Bronchial epithelial cell (primary cell): ENCODE measurements around the gene ENO3. TPM values are rescaled to one million over a fixed set of nuclear protein-coding genes. Genes with fewer than 3 reads are reported as not detected.
A peak's percentile ranks its signal among the peaks of the same experiment; 100 is the strongest.

Source experiments
- DNase-seq: peaks from one replicate; pipeline ENCODE4 v3.0.0-alpha.2; 2010; ENCODE audit warnings: low read depth
- FAIRE-seq: peaks from 2 replicates; lab custom pipeline; 2011; peaks lifted over from hg19 to GRCh38; lab: Jason Lieb, UNC
- H3K27me3 ChIP-seq: 2 replicates; pipeline ENCODE4 v1.5.1; 2011; ENCODE audit warnings: low read length; ENCODE audit not compliant: control insufficient read depth, insufficient read depth
- H3K36me3 ChIP-seq: 2 replicates; pipeline ENCODE4 v1.5.1; 2011; ENCODE audit warnings: low read length; ENCODE audit not compliant: control insufficient read depth, insufficient read depth
- H3K4me3 ChIP-seq: 2 replicates; pipeline ENCODE4 v1.5.1; 2011; ENCODE audit warnings: mild to moderate bottlenecking, low read depth, low read length, control low read depth
- total RNA-seq: library from RNA; depleted of rRNA; stranded (reverse); fragments of >200 nt; gene quantifications from 2 replicates; pipeline ENCODE4 v1.2.1, GENCODE V29; 2014
- TF ChIP-seq, protein P1 (sequence below): IDR thresholded peaks from 2 replicates; pipeline ENCODE4 v1.5.1; 2011; ENCODE audit warnings: mild to moderate bottlenecking, moderate library complexity, low read length, control low read depth, inconsistent platforms; ENCODE audit not compliant: insufficient read depth, severe bottlenecking

ENO3 gene
- total RNA-seq, 1 donor from 2014 or later, result 1.8 TPM

GRCh38 chr17:4947411-4948165 lies 3.3 kb upstream of the ENO3 start:
- peak overlapping the region; percentile 99 for H3K4me3 ChIP-seq
- TF ChIP-seq, protein P1, sequence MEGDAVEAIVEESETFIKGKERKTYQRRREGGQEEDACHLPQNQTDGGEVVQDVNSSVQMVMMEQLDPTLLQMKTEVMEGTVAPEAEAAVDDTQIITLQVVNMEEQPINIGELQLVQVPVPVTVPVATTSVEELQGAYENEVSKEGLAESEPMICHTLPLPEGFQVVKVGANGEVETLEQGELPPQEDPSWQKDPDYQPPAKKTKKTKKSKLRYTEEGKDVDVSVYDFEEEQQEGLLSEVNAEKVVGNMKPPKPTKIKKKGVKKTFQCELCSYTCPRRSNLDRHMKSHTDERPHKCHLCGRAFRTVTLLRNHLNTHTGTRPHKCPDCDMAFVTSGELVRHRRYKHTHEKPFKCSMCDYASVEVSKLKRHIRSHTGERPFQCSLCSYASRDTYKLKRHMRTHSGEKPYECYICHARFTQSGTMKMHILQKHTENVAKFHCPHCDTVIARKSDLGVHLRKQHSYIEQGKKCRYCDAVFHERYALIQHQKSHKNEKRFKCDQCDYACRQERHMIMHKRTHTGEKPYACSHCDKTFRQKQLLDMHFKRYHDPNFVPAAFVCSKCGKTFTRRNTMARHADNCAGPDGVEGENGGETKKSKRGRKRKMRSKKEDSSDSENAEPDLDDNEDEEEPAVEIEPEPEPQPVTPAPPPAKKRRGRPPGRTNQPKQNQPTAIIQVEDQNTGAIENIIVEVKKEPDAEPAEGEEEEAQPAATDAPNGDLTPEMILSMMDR, result no peak
- H3K27me3 ChIP-seq, result no peaks in the 10 kb centered on the region
- DNase-seq (no peak), FAIRE-seq (no peak)
- H3K36me3 ChIP-seq, result peaks cover 13% of the 10 kb centered on the region

DNA sequence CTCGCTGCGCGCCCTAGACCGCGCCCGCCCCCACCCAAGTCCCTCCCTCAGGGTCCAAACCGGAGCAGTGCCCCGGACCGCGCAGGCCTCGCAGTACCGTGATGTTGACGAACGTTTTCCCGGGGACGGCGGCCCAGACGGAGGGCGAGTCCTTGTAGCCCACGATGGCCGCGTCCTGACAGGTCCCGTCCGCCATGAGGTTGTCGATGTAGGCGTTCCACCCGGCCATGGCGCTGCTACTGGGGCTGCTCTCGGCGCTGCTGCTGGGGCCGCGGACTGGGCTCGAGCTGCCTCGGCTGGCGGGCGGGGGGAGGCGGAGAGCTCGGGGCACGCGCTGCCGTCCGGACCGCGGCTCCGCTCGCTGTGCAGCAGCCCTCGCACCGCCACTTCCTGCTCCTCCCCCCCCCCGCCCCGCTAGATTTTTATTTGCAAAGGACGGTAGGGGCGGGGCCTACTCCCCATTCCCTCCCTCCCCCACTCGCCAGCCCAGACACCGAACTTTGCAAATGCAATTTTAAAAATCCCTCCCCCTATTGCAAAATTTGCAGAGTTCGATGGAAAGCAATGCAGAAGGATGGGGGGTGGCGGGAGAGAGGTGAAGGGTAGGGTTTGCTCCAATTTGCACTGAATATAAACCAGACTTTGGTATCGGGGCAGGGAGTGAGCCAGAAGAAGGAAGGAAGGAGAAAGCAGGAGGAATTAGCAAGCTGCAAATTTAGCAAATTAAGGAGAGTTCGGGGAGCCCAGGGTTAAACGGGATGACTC lies 2.6 kb upstream of the ENO3 start, which contains the start of gene PFN1:
Gene PFN1, minus strand, starts transcription at position 365 of the 765 bp plus-strand sequence. Its CDS starts 136 bp downstream, at position 229.
- TF ChIP-seq, protein P1, result no peak
- FAIRE-seq, result no peak
- peak within 1 kb of the TSS; percentile 99 for H3K4me3 ChIP-seq
- H3K36me3 ChIP-seq, result peaks cover 11% of the 10 kb centered on the region
- no peaks in the 10 kb centered on the region for H3K27me3 ChIP-seq
- peak; percentile 85 for DNase-seq

DNA sequence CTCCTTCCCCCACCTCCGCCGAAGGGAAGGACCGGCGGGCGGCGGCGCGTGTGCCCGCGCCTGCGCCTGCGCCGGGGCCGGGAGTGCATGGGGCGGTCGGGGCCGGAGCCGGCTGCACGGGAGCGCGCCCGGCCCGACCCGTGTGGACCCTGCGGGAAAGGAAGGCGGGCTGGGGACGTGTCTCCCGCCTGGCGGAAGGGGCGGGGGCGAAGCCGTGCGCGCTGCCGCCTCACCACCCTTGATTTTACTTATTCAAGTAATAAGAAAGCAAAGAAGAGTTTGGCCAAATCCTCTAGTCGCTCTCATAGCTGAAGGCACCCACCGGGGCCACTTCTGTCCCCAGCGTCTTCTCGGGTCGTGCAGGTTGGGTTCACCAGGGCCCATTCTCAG lies 2.0 kb upstream of the ENO3 start:
- TF ChIP-seq, protein P1, result no peak
- peaks cover 8% of the 10 kb centered on the region for H3K36me3 ChIP-seq
- DNase-seq (peak; percentile 76), FAIRE-seq (no peak)
- no peaks in the 10 kb centered on the region for H3K27me3 ChIP-seq
- peak overlapping the region; percentile 99 for H3K4me3 ChIP-seq

GRCh38 chr17:4949321-4950074 lies 1.4 kb upstream of the ENO3 start:
- TF ChIP-seq, protein P1, result no peak
- peak; percentile 58 for DNase-seq
- Histone ChIP-seq H3K4me3 (peak overlapping the region; percentile 99), H3K27me3 (no peaks in the 10 kb centered on the region), H3K36me3 (peaks cover 7% of the 10 kb centered on the region)
- no peak for FAIRE-seq

- Histone ChIP-seq H3K27me3 (no peaks in the 10 kb centered on the region), H3K4me3 (peak overlapping the region; percentile 99), H3K36me3 (peaks cover 2% of the 10 kb centered on the region)
- TF ChIP-seq, protein P1, result no peak
- DNase-seq (no peak), FAIRE-seq (no peak)
Measured at GRCh38 chr17:4950075-4950745, 709 bp upstream of the ENO3 start.
